IMR-90 (cell line): Measurements from ENCODE around the gene LPAR1. TPM values are rescaled to one million over a fixed set of nuclear protein-coding genes. Genes with fewer than 3 reads are reported as not detected.

Experiments used
- ATAC-seq: fragments of 200-7000 bp; cut with Tn5 transposase; 2 replicates; pipeline ENCODE4 v1.9.1; 2020; ENCODE audit warnings: low read depth, mild to moderate bottlenecking, moderate library complexity
- BruUV-seq: library from RNA; stranded (reverse); fragments of 400-500 nt; replicated peaks from 2 replicates; lab custom pipeline; 2021; lab: Mats Ljungman, UMichigan
- CTCF ChIA-PET: fragments of 300-600 bp; formaldehyde crosslinking; extraction: SDS; loops from one replicate; lab custom pipeline; 2021; ENCODE audit warnings: antibody characterized with exemption; lab: Yijun Ruan, JAX
- POLR2A ChIA-PET: fragments of 300-600 bp; sonication (Branson Sonifier 250); formaldehyde crosslinking; loops from one replicate; lab custom pipeline; 2022; ENCODE audit warnings: antibody characterized with exemption; ENCODE audit not compliant: unreplicated experiment; lab: Charles Lee
- DNase-seq: peaks from one replicate; pipeline ENCODE4 v3.0.0; 2013
- H2AFZ ChIP-seq: replicated peaks from 2 replicates; pipeline ENCODE3; 2013; ENCODE audit warnings: low read length, mild to moderate bottlenecking; ENCODE audit not compliant: poor library complexity
- H2AK5ac ChIP-seq: 2 replicates; pipeline ENCODE4 v1.6.1; 2013; ENCODE audit warnings: low read depth, low read length, inconsistent platforms
- H2AK9ac ChIP-seq: replicated peaks from 2 replicates; pipeline ENCODE3; 2013; ENCODE audit warnings: mild to moderate bottlenecking, low read depth, low read length, moderate library complexity; ENCODE audit not compliant: poor library complexity
- H2BK120ac ChIP-seq: 2 replicates; pipeline ENCODE4 v1.6.1; 2013; ENCODE audit warnings: low read depth, low read length, inconsistent platforms
- H2BK15ac ChIP-seq: 3 replicates; pipeline ENCODE4 v1.6.1; 2013; ENCODE audit warnings: low read depth, low read length, inconsistent platforms
- H2BK20ac ChIP-seq: 2 replicates; pipeline ENCODE4 v1.6.1; 2013; ENCODE audit warnings: low read depth, mild to moderate bottlenecking, inconsistent platforms, low read length, moderate library complexity
- H2BK5ac ChIP-seq: 2 replicates; pipeline ENCODE4 v1.6.1; 2013; ENCODE audit warnings: mild to moderate bottlenecking, low read depth, low read length, inconsistent platforms; ENCODE audit not compliant: poor library complexity, severe bottlenecking
- H3K14ac ChIP-seq: replicated peaks from 2 replicates; pipeline ENCODE4 v1.6.1; 2013; ENCODE audit warnings: low read depth, low read length, inconsistent platforms
- H3K18ac ChIP-seq: 2 replicates; pipeline ENCODE4 v1.6.1; 2013; ENCODE audit warnings: low read depth, low read length, control low read depth
- H3K23ac ChIP-seq: 2 replicates; pipeline ENCODE4 v1.6.1; 2013; ENCODE audit warnings: low read depth, low read length, inconsistent platforms
- H3K27ac ChIP-seq: 2 replicates; pipeline ENCODE4 v1.5.1; 2013; ENCODE audit warnings: mild to moderate bottlenecking, control low read depth, low read length; ENCODE audit not compliant: insufficient read depth
- H3K27me3 ChIP-seq: 2 replicates; pipeline ENCODE4 v1.6.1; 2013; ENCODE audit warnings: low read length; ENCODE audit not compliant: control insufficient read depth, insufficient read depth
- H3K36me3 ChIP-seq: 2 replicates; pipeline ENCODE4 v1.6.1; 2013; ENCODE audit warnings: low read length, mixed read lengths; ENCODE audit not compliant: control insufficient read depth, insufficient read depth
- H3K4ac ChIP-seq: 2 replicates; pipeline ENCODE4 v1.6.1; 2013; ENCODE audit warnings: low read depth, low read length, inconsistent platforms
- H3K4me1 ChIP-seq: 2 replicates; pipeline ENCODE4 v1.6.1; 2013; ENCODE audit warnings: low read length, mixed read lengths; ENCODE audit not compliant: control insufficient read depth, insufficient read depth
- H3K4me2 ChIP-seq: 2 replicates; pipeline ENCODE4 v1.6.1; 2013; ENCODE audit warnings: low read depth, mild to moderate bottlenecking, control low read depth, low read length, moderate library complexity
- H3K4me3 ChIP-seq: 2 replicates; pipeline ENCODE4 v1.5.1; 2013; ENCODE audit warnings: low read depth, mild to moderate bottlenecking, control low read depth, low read length, moderate library complexity; ENCODE audit not compliant: insufficient read depth
- H3K56ac ChIP-seq: 2 replicates; pipeline ENCODE4 v1.6.1; 2013; ENCODE audit warnings: low read length, inconsistent platforms; ENCODE audit not compliant: insufficient read depth; ENCODE audit errors: extremely low read depth
- H3K79me1 ChIP-seq, 2 experiments: 2 replicates each; pipeline ENCODE4 v1.6.1; 2013; ENCODE audit warnings: low read length in 2 of 2, inconsistent platforms in 1 of 2, low read depth in 1 of 2
- H3K9ac ChIP-seq: 2 replicates; pipeline ENCODE4 v1.6.1; 2013; ENCODE audit warnings: low read depth, low read length, control low read depth
- H3K9me1 ChIP-seq: 2 replicates; pipeline ENCODE4 v1.6.1; 2013; ENCODE audit warnings: low read length, inconsistent platforms; ENCODE audit not compliant: insufficient read depth
- H3K9me3 ChIP-seq: 2 replicates; pipeline ENCODE4 v1.6.1; 2013; ENCODE audit warnings: low read length; ENCODE audit not compliant: control insufficient read depth, insufficient read depth
- H4K20me1 ChIP-seq: 2 replicates; pipeline ENCODE4 v1.6.1; 2013; ENCODE audit warnings: low read length, inconsistent platforms; ENCODE audit not compliant: insufficient read depth
- H4K5ac ChIP-seq: 2 replicates; pipeline ENCODE4 v1.6.1; 2013; ENCODE audit warnings: mild to moderate bottlenecking, low read depth, low read length, control low read depth
- H4K8ac ChIP-seq, 2 experiments: 2 replicates each; pipeline ENCODE4 v1.6.1; 2013; ENCODE audit warnings: low read depth in 2 of 2, low read length in 2 of 2, control low read depth in 1 of 2, inconsistent platforms in 1 of 2
- H4K91ac ChIP-seq: 2 replicates; pipeline ENCODE4 v1.6.1; 2013; ENCODE audit warnings: low read depth, low read length, inconsistent platforms; ENCODE audit not compliant: insufficient read depth
- CTCF ChIP-seq: conservative IDR thresholded peaks from 2 replicates; pipeline ENCODE4 v1.5.1; 2012; ENCODE audit warnings: mild to moderate bottlenecking, low read depth, low read length, improper control_type of control experiment
- MAFK ChIP-seq: IDR thresholded peaks from 2 replicates; pipeline ENCODE4 v1.6.1; 2012; ENCODE audit warnings: low read depth, low read length, improper control_type of control experiment
- RCOR1 ChIP-seq: IDR thresholded peaks from 2 replicates; pipeline ENCODE4 v1.6.1; 2012; ENCODE audit warnings: mild to moderate bottlenecking, low read length, improper control_type of control experiment; ENCODE audit not compliant: insufficient replicate concordance
- RFX5 ChIP-seq: IDR thresholded peaks from 2 replicates; pipeline ENCODE4 v1.8.0; 2012; ENCODE audit warnings: low read depth, mild to moderate bottlenecking, low read length, moderate library complexity
- SMC3 ChIP-seq: fragments of 150-350 bp; IDR thresholded peaks from 2 replicates; pipeline ENCODE4 v1.6.1; 2016; ENCODE audit warnings: low read depth, mild to moderate bottlenecking, antibody characterized with exemption, low read length, moderate library complexity
- WGBS, 2 experiments: methylation state at CpG; one replicate each; pipeline versions ENCODE4 v1.1.5 to v1.1.7; 2013; ENCODE audit warnings: missing lambda C conversion rate in 2 of 2; ENCODE audit not compliant: insufficient read length in 1 of 2; ENCODE audit errors: extremely low coverage in 2 of 2; 5-methylcytosine and 5-hydroxymethylcytosine counted together
- dilution Hi-C: fragments of 300-500 bp; cut with HindIII; formaldehyde crosslinking; loops from one replicate; pipeline ENCODE4 v1.14.3; 2018; ENCODE audit warnings: low sequenced_read_pairs; ENCODE audit not compliant: unreplicated experiment
- in situ Hi-C: fragments of 300-500 bp; cut with MboI; formaldehyde crosslinking; loops from 3 replicates; pipeline ENCODE4 v1.14.3; 2019; ENCODE audit warnings: low sequenced_read_pairs, inconsistent platforms, mixed read lengths
- intact Hi-C: fragments of 100-400 bp; cut with micrococcal nuclease; formaldehyde crosslinking; loops from 2 replicates; pipeline ENCODE4 v1.10.0; 2022
- polyA plus RNA-seq, 3 experiments: library from polyadenylated mRNA; depleted of rRNA; stranded (reverse); fragments of >200 nt; gene quantifications; 2 replicates each; pipeline ENCODE4 v1.2.3, GENCODE V29; 2012; ENCODE audit warnings: low replicate concordance in 1 of 3
- total RNA-seq: library from RNA; depleted of rRNA; stranded (reverse); fragments of >200 nt; gene quantifications from 2 replicates; pipeline ENCODE4 v1.2.3, GENCODE V29; 2012

LPAR1 gene
- total and polyA plus RNA-seq, 2 of the 4 experiments (the other 2 are of a cell fraction): 171 to 315 TPM

- intact Hi-C loops: loop anchor here (2.0 to 10.0 kb wide), 8 partner anchors 62 to 400 kb away; no protein-coding TSS in a partner anchor
- ChIA-PET CTCF (interaction anchor here (0.6 to 1.5 kb wide), 3 partner anchors 17 to 273 kb away, joined by 3 to 7 read pairs (median 3); no protein-coding TSS in a partner anchor), POLR2A (interaction anchor here (0.7 kb wide), 1 partner anchor 240 kb away, joined by 3 read pairs; no protein-coding TSS in a partner anchor)
- in situ Hi-C loops: loop anchor here (5.0 kb wide), 1 partner anchor 260 kb away; no protein-coding TSS in a partner anchor
- Histone ChIP-seq H4K20me1 (peaks cover 30% of the 10 kb centered on the region; the same call in 1 of the 2 replicates), H2AK9ac (peak overlapping the region; percentile 37), H4K8ac (peak overlapping the region; percentile 43 to 94), H4K91ac (peak overlapping the region; percentile 93), H3K27me3 (no peaks in the 10 kb centered on the region), H3K14ac (peak overlapping the region; percentile 89), H2AK5ac (peak overlapping the region; percentile 87), H3K36me3 (peaks cover 4% of the 10 kb centered on the region), H2BK15ac (peak overlapping the region; percentile 55; the same call in 2 of the 3 replicates), H4K5ac (peak overlapping the region; percentile 78), H2AFZ (no peak overlapping the region), H3K23ac (peak overlapping the region; percentile 97), H3K4me2 (peak overlapping the region; percentile 94), H3K4me1 (peaks cover 12% of the 10 kb centered on the region), H2BK120ac (peak overlapping the region; percentile 84), H3K9me1 (peaks cover 11% of the 10 kb centered on the region), H3K79me1 (peaks cover 0 to 24% of the 10 kb centered on the region in 2 experiments; a peak in 2 of 4 replicates), H3K4me3 (peak overlapping the region; percentile 90), H3K9ac (peak overlapping the region; percentile 99), H3K56ac (peak overlapping the region; percentile 99), H3K4ac (peak overlapping the region; percentile 90), H3K27ac (peak overlapping the region; percentile 97), H2BK20ac (peak overlapping the region; percentile 81), H3K18ac (peak overlapping the region; percentile 81), H3K9me3 (no peaks in the 10 kb centered on the region), H2BK5ac (peak overlapping the region; percentile 94)
- DNase-seq (no peak), ATAC-seq (no peak)
- peak; percentile 76 for TF ChIP-seq MAFK
- TF ChIP-seq RCOR1: no peak
- TF ChIP-seq SMC3: no peak
- no peak for TF ChIP-seq RFX5
- no peak for TF ChIP-seq CTCF
- dilution Hi-C loops: no loop called here
- WGBS, 2 experiments: 0% methylated on average over 2 of the region's 8 CpGs; no CpG with 5 or more reads in 1 of the 2 experiments
- no TSS peak for BruUV-seq
Measured at GRCh38 chr9:111036946-111037345, 1.3 kb downstream of the LPAR1 start.
